GM18867 (cell line): Measurements from ENCODE around the gene TBC1D32.

Experiments
- ATAC-seq: cut with Tn5 transposase; IDR thresholded peaks from one replicate; pipeline ENCODE4 v1.9.1; 2021; ENCODE audit warnings: mild to moderate bottlenecking, moderate library complexity; ENCODE audit not compliant: unreplicated experiment

Gene TBC1D32

DNA sequence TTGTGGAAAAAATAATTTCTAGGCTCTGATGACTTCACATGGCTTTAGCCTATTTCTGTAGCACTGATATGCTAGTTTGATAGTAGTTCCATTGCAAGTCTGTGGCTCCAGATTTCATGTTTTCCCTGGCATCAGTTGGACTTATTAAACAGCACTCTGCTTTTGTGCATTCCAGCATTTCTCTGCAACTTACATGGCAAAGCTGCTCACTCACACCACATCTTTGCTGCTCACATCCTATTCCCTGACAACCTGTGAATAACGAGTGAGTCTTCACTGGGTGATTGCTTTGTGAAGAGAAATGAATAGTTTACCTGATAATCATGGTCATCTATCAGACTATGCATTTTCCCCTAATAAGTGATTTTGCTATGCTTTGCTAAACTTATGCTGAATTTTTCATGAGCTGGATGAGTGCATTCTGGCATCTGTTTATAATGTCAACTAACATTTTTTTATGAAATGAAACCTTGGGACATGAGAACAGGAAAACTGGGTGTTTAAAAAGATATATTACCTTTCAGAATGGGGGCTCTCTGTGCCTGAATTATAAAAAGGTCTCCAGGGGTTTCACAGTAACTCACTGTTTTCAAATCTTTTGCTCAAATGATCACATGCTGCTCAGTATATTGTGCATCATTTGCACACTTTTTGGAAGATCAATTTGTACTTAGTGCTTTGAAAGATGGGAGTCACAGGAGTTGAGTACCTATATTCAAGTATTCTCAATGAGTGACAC lies 301.8 kb downstream of the TBC1D32 start:
- no peak for ATAC-seq
